ENCODE measurements around the gene ZFR2. TPM values are rescaled to one million over a fixed set of nuclear protein-coding genes. Genes with fewer than 3 reads are reported as not detected.

The ZFR2 gene
- total and polyA plus RNA-seq, 2 of the 8 experiments (the other 6 are each of a cell fraction or from before 2014, with no cell fraction given), result 14.5 to 28.4 TPM

GRCh38 chr19:3898426-3898825 is 29.6 kb upstream of the ZFR2 start:
- Histone ChIP-seq H3K23me2 (ENCODE audit: low read depth, low read length) (no peaks in the 10 kb centered on the region), H3K79me2 (ENCODE audit: control insufficient read depth in 1 of 2, insufficient read depth in 2 of 2, low read length in 2 of 2) (no peaks in the 10 kb centered on the region), H3K4me1 (replicated peaks in 1 of 4; ENCODE audit: control insufficient read depth in 3 of 4, insufficient read depth in 4 of 4, low read length in 3 of 4) (no peaks in the 10 kb centered on the region), H2BK15ac (ENCODE audit: low read length) (no peak overlapping the region), H3K27me3 (replicated peaks in 1 of 4; ENCODE audit: control insufficient read depth in 3 of 4, extremely low read depth in 1 of 4, insufficient read depth in 3 of 4, low read length in 3 of 4) (no peaks in the 10 kb centered on the region), H3K4me3 (ENCODE audit: extremely low read depth in 1 of 4, insufficient read depth in 2 of 4, low read depth in 3 of 4, low read length in 4 of 4) (no peak overlapping the region), H3K27ac (ENCODE audit: low read depth, low read length) (no peak overlapping the region), H3K14ac (ENCODE audit: insufficient read length) (no peak overlapping the region), H3K4me2 (ENCODE audit: insufficient read depth in 1 of 2, low read depth in 2 of 2, low read length in 2 of 2) (no peak overlapping the region), H4K5ac (ENCODE audit: insufficient read length, low read depth, low read length) (no peak overlapping the region), H3K56ac (replicated peaks; ENCODE audit: insufficient read length, low read depth, low read length) (no peak overlapping the region), H2AK5ac (ENCODE audit: low read depth, low read length) (no peak overlapping the region), H3K79me1 (ENCODE audit: low read depth, low read length) (0 out of 2 replicates have a peak, but pooled peaks cover 2% of the 10 kb centered on the region), H2BK120ac (replicated peaks; ENCODE audit: low read depth, low read length) (no peak overlapping the region), H2BK20ac (ENCODE audit: low read length) (no peak overlapping the region), H3K23ac (ENCODE audit: insufficient read length) (no peak overlapping the region), H3K18ac (ENCODE audit: extremely low read depth, low read length) (no peak overlapping the region), H3K9me3 (ENCODE audit: insufficient read depth in 2 of 2, low read depth in 1 of 2, low read length in 1 of 2) (peaks cover 7% of the 10 kb centered on the region in 2 experiments; a peak in 3 of 4 replicates), H3K9ac (replicated peaks in 1 of 4; ENCODE audit: extremely low read depth in 1 of 4, low read depth in 3 of 4, low read length in 3 of 4) (no peak overlapping the region), H3K4ac (replicated peaks; ENCODE audit: insufficient read length, low read depth, low read length) (no peak overlapping the region), H2BK5ac (ENCODE audit: low read depth, low read length) (no peak overlapping the region), H2AFZ (ENCODE audit: low read length) (no peak overlapping the region), H2BK12ac (ENCODE audit: low read depth, low read length) (no peak overlapping the region), H4K8ac (ENCODE audit: extremely low read depth, insufficient read depth, low read length) (no peak overlapping the region), H4K91ac (replicated peaks; ENCODE audit: insufficient read length, low read length) (no peak overlapping the region), H4K20me1 (replicated peaks in 1 of 2; ENCODE audit: control insufficient read depth in 1 of 2, insufficient read depth in 2 of 2, low read length in 2 of 2) (no peaks in the 10 kb centered on the region), H3K36me3 (ENCODE audit: control insufficient read depth in 2 of 4, insufficient read depth in 4 of 4, low read length in 3 of 4) (peaks cover 3 to 14% (median 9%) of the 10 kb centered on the region in 4 experiments; a peak in 7 of 8 replicates)
- DNase-seq (ENCODE audit: low read depth in 1 of 2, low spot score in 2 of 2) (no peak), FAIRE-seq (no peak)
- WGBS, 2 experiments (ENCODE audit: extremely low coverage in 1 of 2, insufficient coverage in 1 of 2, insufficient read length in 1 of 2, insufficient replicate concordance in 2 of 2, low coverage in 1 of 2, low lambda C conversion rate in 2 of 2, missing lambda C conversion rate in 1 of 2), result 97% methylated on average over 3 of the region's 3 CpGs; no CpG with 5 or more reads in 1 of the 2 experiments
- POLR2A ChIA-PET (ENCODE audit: partially characterized antibody), result interaction anchor here (1.3 kb wide), 1 partner anchor 85 kb away, joined by 3 read pairs; no protein-coding TSS in a partner anchor
- CTCF ChIA-PET (ENCODE audit: partially characterized antibody), result no interaction called here
- TF ChIP-seq KDM1A (IDR thresholded peaks at IDR 0.05; ENCODE audit: borderline replicate concordance, low read length) (peak; percentile 78; the same call in 1 of the 2 replicates), TEAD4 (IDR thresholded peaks at IDR 0.05; ENCODE audit: low read depth, low read length) (no peak)

Data from H1 (cell line).